Cerebellar cortex (tissue), 1 donor: ENCODE measurements around the gene PECR.
A peak's percentile ranks its signal among the peaks of the same experiment; 100 is the strongest.
"Not testable (repeated sequence)": the region's sequence is repeated elsewhere in the genome, so short reads cannot be mapped to it uniquely, and the experiment has no call there.

Experiments
- DNase-seq: peaks from one replicate; pipeline ENCODE4 v3.0.0-alpha.2; 2015; ENCODE audit warnings: low spot score

PECR gene

DNA sequence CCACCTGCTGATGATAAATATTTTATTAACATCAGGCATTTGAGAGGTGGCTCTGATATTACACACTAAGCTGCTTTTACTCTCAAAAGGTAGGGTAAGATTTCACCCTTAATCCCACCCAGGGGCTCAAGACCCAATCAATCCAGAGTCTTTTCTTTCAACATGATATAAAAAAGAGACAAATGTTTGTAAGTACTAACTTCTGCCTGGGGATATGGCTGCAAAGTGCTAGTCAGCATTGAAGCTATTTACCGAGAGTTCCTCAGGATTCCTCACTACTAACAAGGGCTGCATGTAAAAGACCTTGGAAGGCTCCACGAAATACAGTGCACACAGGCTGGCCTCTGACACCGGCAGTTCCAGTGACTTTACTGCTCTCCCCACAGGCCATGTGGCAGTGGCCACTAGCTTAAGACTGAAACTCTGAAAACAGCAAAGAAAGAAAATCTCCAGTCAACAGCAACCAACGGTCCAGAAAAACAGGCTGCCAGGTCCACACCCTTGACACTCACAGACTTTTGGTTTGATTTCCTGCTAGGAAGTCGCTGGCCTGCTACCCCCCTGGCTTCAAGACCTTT lies 79.4 kb downstream of the PECR start:
- DNase-seq: peak; percentile 30

GRCh38 chr2:216001216-216002100 lies 80.2 kb downstream of the PECR start:
- DNase-seq: peak; percentile 74

DNA sequence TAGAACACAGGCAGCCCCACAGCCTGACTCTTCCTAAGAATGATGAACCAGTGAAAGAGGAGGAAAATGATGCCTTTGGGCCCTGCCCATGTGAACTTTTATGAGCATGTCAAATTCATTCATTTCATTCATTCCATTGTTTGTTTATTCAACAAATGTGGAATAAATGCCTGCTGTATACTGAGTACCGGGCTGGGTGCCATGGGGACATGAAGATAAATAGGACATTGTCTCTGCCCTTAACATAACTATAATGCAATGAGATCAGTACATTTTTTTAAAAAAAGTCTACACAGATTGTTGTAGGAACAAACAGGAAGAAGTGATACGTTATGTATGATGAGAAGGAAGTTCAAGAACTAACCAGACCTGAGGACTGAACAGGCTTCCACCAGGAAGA lies 83.0 kb downstream of the PECR start:
- DNase-seq: no peak

GRCh38 chr2:215997219-215997618 lies 84.4 kb downstream of the PECR start:
- DNase-seq: no peak

DNA sequence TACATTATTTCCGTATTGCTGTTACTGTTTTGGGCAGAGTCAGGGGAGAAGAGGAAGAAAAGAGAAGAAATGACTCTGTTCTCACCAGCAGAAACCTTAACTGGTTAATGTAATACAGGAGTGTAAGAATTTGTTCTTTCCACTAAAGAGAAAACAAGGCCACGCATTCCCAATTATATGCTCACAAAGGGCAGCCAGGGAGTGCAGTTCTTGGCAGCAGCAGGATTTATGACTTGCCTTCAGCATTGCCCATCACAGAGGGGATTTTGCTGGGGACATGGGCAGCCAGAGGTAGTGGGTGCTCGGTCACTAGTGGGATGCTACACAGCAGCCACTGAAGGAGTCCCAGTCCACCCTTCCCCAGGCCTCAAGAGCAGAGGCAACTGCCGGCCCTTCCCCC lies 86.7 kb downstream of the PECR start:
- no peak for DNase-seq

DNA sequence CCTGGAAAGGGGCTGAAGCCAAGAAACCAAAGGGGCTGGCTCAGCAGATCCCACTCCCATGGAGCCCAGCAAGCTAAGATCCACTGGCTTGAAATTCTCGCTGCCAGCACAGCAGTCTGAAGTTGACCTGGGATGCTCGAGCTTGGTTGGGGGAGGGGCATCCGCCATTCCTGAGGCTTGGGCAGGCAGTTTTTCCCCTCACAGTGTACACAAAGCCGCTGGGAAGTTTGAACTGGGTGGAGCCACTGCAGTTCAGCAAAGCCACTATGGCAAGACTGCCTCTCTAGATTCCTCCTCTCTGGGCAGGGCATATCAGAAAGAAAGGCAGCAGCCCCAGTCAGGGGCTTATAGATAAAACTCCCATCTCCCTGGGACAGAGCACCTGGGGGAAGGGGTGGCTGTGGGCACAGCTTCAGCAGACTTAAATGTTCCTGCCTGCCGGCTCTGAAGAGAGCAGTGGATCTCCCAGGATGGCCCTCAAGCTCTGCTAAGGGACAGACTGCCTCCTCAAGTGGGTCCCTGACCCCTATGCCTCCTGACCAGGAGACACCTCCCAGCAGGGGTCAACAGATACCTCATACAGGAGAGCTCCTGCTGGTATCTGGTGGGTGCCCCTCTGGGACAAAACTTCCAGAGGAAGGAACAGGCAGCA lies 92.9 kb downstream of the PECR start:
- DNase-seq: not testable (repeated sequence)
